Activated CD4-positive, alpha-beta T cell treated with anti-CD3 and anti-CD28 coated beads, Interleukin-2, amount 50 U/mL, for 1 hour (primary cell): Measurements from ENCODE around the gene TRPC1.

Experiments used
- DNase-seq: peaks from one replicate; pipeline ENCODE4 v3.0.0-alpha.2; 2020

Gene TRPC1

GRCh38 chr3:142768338-142768737, 44.5 kb downstream of the TRPC1 start:
- DNase-seq: no peak

- DNase-seq: no peak
Measured at GRCh38 chr3:142777927-142778326, 54.1 kb downstream of the TRPC1 start.

- DNase-seq: no peak
Measured at GRCh38 chr3:142778541-142778940, 54.7 kb downstream of the TRPC1 start.

- no peak for DNase-seq
Measured at GRCh38 chr3:142779591-142779990, 55.8 kb downstream of the TRPC1 start.

- DNase-seq: no peak
Measured at GRCh38 chr3:142782616-142783015, 58.8 kb downstream of the TRPC1 start.

- no peak for DNase-seq
Measured at GRCh38 chr3:142784228-142784627, 60.4 kb downstream of the TRPC1 start.

GRCh38 chr3:142785996-142786395, 62.2 kb downstream of the TRPC1 start:
- DNase-seq: no peak

- no peak for DNase-seq
Measured at GRCh38 chr3:142787719-142788118, 63.9 kb downstream of the TRPC1 start.

GRCh38 chr3:142794508-142794907, 70.7 kb downstream of the TRPC1 start:
- no peak for DNase-seq

GRCh38 chr3:142795332-142795731, 71.5 kb downstream of the TRPC1 start:
- DNase-seq: no peak

GRCh38 chr3:142796823-142797222, 73.0 kb downstream of the TRPC1 start:
- DNase-seq: no peak

- DNase-seq: no peak
Measured at GRCh38 chr3:142801746-142802145, 77.9 kb downstream of the TRPC1 start.

- DNase-seq: no peak
Measured at GRCh38 chr3:142802891-142803290, 79.1 kb downstream of the TRPC1 start.

- DNase-seq: no peak
Measured at GRCh38 chr3:142808103-142808917, 84.5 kb downstream of the TRPC1 start.

- no peak for DNase-seq
Measured at GRCh38 chr3:142809259-142809658, 85.4 kb downstream of the TRPC1 start.

- no peak for DNase-seq
Measured at GRCh38 chr3:142815803-142816202, 92.0 kb downstream of the TRPC1 start.

GRCh38 chr3:142817356-142817755, 93.5 kb downstream of the TRPC1 start:
- no peak for DNase-seq

- no peak for DNase-seq
Measured at GRCh38 chr3:142817897-142818296, 94.1 kb downstream of the TRPC1 start.

- no peak for DNase-seq
Measured at GRCh38 chr3:142818651-142819050, 94.8 kb downstream of the TRPC1 start.

- DNase-seq: no peak
Measured at GRCh38 chr3:142819179-142819578, 95.3 kb downstream of the TRPC1 start.

- DNase-seq: peak; percentile 53
Measured at GRCh38 chr3:142828703-142829305, 105.0 kb downstream of the TRPC1 start.

- no peak for DNase-seq
Measured at GRCh38 chr3:142837526-142837925, 113.7 kb downstream of the TRPC1 start.

GRCh38 chr3:142839831-142840230, 116.0 kb downstream of the TRPC1 start:
- DNase-seq: no peak

- DNase-seq: no peak
Measured at GRCh38 chr3:142844339-142844977, 120.6 kb downstream of the TRPC1 start.
